ENCODE measurements around the gene CELSR2.

- TF ChIP-seq, protein P1, sequence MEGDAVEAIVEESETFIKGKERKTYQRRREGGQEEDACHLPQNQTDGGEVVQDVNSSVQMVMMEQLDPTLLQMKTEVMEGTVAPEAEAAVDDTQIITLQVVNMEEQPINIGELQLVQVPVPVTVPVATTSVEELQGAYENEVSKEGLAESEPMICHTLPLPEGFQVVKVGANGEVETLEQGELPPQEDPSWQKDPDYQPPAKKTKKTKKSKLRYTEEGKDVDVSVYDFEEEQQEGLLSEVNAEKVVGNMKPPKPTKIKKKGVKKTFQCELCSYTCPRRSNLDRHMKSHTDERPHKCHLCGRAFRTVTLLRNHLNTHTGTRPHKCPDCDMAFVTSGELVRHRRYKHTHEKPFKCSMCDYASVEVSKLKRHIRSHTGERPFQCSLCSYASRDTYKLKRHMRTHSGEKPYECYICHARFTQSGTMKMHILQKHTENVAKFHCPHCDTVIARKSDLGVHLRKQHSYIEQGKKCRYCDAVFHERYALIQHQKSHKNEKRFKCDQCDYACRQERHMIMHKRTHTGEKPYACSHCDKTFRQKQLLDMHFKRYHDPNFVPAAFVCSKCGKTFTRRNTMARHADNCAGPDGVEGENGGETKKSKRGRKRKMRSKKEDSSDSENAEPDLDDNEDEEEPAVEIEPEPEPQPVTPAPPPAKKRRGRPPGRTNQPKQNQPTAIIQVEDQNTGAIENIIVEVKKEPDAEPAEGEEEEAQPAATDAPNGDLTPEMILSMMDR (IDR thresholded peaks at IDR 0.05; ENCODE audit: low read depth, low read length, poor library complexity, severe bottlenecking): no peak
- no peak for TF ChIP-seq EZH2phosphoT487 (IDR thresholded peaks at IDR 0.05; ENCODE audit: borderline replicate concordance, low read length)
These were observed 43.0 kb downstream of the CELSR2 start for GRCh38 chr1:109292364-109292763.
